Measurements from ENCODE around the gene ZNF408. TPM values are rescaled to one million over a fixed set of nuclear protein-coding genes. Genes with fewer than 3 reads are reported as not detected.

Gene ZNF408
- polyA plus RNA-seq, 1 donor from 2014 or later, result 9.1 TPM

DNA sequence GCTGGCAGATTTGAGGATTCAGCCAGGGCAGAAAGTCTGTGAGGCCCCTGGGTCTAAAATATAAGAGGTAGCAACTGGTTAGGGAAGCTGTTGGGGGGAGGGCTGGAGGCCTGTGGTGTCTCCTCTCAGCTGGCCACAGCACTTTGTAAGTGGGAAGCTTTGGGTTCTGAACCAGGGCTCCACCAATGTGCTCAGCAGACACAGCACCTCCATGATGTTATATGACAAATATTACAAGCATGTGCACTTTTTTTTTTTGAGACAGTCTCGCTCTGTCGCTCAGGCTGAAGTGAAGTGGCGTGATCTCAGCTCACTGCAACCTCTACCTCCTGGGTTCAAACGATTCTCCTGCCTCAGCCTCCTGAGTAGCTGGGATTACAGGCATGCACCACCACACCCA is 8.4 kb upstream of the ZNF408 start:
- Histone ChIP-seq H3K4me3 (ENCODE audit: low read length) (no peak overlapping the region), H3K79me2 (replicated peaks; ENCODE audit: insufficient read depth, low read length) (no peaks in the 10 kb centered on the region), H3F3A (ENCODE audit: insufficient read depth, low read length, poor library complexity, severe bottlenecking) (no peaks in the 10 kb centered on the region), H3K9me3 (ENCODE audit: low read length) (no peaks in the 10 kb centered on the region), H2AFZ (ENCODE audit: low read depth, low read length) (no peak overlapping the region), H4K20me1 (ENCODE audit: insufficient read depth) (no peaks in the 10 kb centered on the region), H3K27me3 (ENCODE audit: insufficient read depth, low read depth, low read length) (no peaks in the 10 kb centered on the region), H3K36me3 (ENCODE audit: insufficient read depth, low read length) (no peaks in the 10 kb centered on the region), H3K27ac (ENCODE audit: low read length) (no peak overlapping the region), H3K4me2 (ENCODE audit: low read length) (no peak overlapping the region), H3K9ac (ENCODE audit: low read length) (no peak overlapping the region), H3K9me2 (ENCODE audit: insufficient read depth, low read length) (no peaks in the 10 kb centered on the region)
- TF ChIP-seq, protein P1, sequence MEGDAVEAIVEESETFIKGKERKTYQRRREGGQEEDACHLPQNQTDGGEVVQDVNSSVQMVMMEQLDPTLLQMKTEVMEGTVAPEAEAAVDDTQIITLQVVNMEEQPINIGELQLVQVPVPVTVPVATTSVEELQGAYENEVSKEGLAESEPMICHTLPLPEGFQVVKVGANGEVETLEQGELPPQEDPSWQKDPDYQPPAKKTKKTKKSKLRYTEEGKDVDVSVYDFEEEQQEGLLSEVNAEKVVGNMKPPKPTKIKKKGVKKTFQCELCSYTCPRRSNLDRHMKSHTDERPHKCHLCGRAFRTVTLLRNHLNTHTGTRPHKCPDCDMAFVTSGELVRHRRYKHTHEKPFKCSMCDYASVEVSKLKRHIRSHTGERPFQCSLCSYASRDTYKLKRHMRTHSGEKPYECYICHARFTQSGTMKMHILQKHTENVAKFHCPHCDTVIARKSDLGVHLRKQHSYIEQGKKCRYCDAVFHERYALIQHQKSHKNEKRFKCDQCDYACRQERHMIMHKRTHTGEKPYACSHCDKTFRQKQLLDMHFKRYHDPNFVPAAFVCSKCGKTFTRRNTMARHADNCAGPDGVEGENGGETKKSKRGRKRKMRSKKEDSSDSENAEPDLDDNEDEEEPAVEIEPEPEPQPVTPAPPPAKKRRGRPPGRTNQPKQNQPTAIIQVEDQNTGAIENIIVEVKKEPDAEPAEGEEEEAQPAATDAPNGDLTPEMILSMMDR (IDR thresholded peaks at IDR 0.05; ENCODE audit: poor library complexity, severe bottlenecking), result no peak
- TF ChIP-seq RAD21 (conservative IDR thresholded peaks at IDR 0.05) (no peak), EZH2 (IDR thresholded peaks at IDR 0.05; ENCODE audit: borderline replicate concordance, insufficient read depth, low read length, poor library complexity, severe bottlenecking) (no peak), POLR2AphosphoS5 (IDR thresholded peaks at IDR 0.05) (no peak), MXI1 (conservative IDR thresholded peaks at IDR 0.05; ENCODE audit: poor library complexity, severe bottlenecking) (no peak), TAF1 (IDR thresholded peaks at IDR 0.05; ENCODE audit: low read depth) (no peak), REST (IDR thresholded peaks at IDR 0.05; ENCODE audit: borderline replicate concordance) (no peak), SMC3 (conservative IDR thresholded peaks at IDR 0.05; ENCODE audit: poor library complexity) (no peak), EP300 (conservative IDR thresholded peaks at IDR 0.05; ENCODE audit: poor library complexity, severe bottlenecking) (no peak)

GRCh38 chr11:46693597-46694012 is 7.2 kb upstream of the ZNF408 start:
- Histone ChIP-seq H3K79me2 (replicated peaks; ENCODE audit: insufficient read depth, low read length) (peaks cover under 1% of the 10 kb centered on the region), H2AFZ (ENCODE audit: low read depth, low read length) (no peak overlapping the region), H3K9ac (ENCODE audit: low read length) (no peak overlapping the region), H3K27ac (ENCODE audit: low read length) (no peak overlapping the region), H4K20me1 (ENCODE audit: insufficient read depth) (no peaks in the 10 kb centered on the region), H3K27me3 (ENCODE audit: insufficient read depth, low read depth, low read length) (no peaks in the 10 kb centered on the region), H3K9me2 (ENCODE audit: insufficient read depth, low read length) (no peaks in the 10 kb centered on the region), H3K4me2 (ENCODE audit: low read length) (no peak overlapping the region), H3K4me3 (ENCODE audit: low read length) (no peak overlapping the region), H3F3A (ENCODE audit: insufficient read depth, low read length, poor library complexity, severe bottlenecking) (no peaks in the 10 kb centered on the region), H3K36me3 (ENCODE audit: insufficient read depth, low read length) (no peaks in the 10 kb centered on the region), H3K9me3 (ENCODE audit: low read length) (no peaks in the 10 kb centered on the region)
- TF ChIP-seq POLR2AphosphoS5 (IDR thresholded peaks at IDR 0.05), result no peak
- no peak for TF ChIP-seq RAD21 (conservative IDR thresholded peaks at IDR 0.05)
- TF ChIP-seq REST (IDR thresholded peaks at IDR 0.05; ENCODE audit: borderline replicate concordance), result no peak
- TF ChIP-seq MXI1 (conservative IDR thresholded peaks at IDR 0.05; ENCODE audit: poor library complexity, severe bottlenecking), result no peak
- TF ChIP-seq TAF1 (IDR thresholded peaks at IDR 0.05; ENCODE audit: low read depth), result no peak
